ENCODE results near the gene CDKN3.

CDKN3 gene

DNA sequence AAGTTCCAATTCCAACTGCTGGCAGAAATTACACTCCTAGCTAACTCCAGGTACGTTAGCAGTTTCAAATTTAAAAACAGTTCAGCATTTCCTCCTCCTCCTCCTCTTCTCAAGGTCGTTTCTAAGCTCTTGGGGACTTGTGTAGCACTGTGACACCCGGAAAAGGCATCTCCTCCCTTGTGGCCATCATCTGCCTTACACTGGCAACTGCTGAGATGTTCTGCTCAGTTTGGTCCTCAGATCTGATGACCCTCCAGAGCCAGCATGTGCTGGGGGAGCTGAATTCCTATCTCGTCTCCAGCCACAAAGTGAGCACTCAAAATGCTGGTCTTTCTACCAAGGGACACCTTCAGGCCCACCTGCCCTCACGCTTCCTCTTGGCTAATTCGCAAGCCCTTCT is 43.5 kb upstream of the CDKN3 start:
- no peak for DNase-seq (ENCODE audit: low read depth)
- TF ChIP-seq CTCF (IDR thresholded peaks at IDR 0.05; ENCODE audit: low read depth, low read length, missing control alignments) = no peak
- no peak overlapping the region for H3K4me3 ChIP-seq (ENCODE audit: low read depth, low read length)

DNA sequence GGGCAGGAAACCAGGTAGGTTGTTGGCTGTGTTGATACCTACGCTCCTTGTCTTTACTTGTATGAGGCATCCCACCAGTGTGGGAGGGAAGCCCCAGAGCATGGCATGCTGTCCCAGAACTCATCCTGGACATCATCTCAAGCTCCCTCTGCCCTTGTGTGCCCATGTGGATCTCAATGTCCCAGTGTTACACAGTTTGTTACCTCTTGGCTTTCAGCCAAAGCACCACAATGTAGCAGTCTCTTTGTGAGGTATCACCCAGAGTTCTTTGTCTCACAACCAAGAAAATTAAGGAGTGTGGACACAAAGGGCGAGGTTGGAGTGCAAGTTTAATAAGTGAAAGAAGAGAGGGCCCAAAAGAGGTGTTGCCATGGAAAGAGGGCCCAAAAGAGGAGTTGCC is 43.1 kb upstream of the CDKN3 start:
- DNase-seq (ENCODE audit: low read depth) = no peak
- TF ChIP-seq CTCF (IDR thresholded peaks at IDR 0.05; ENCODE audit: low read depth, low read length, missing control alignments) = no peak
- H3K4me3 ChIP-seq (ENCODE audit: low read depth, low read length) = no peak overlapping the region

- no peak for DNase-seq (ENCODE audit: low read depth)
- no peak for TF ChIP-seq CTCF (IDR thresholded peaks at IDR 0.05; ENCODE audit: low read depth, low read length, missing control alignments)
- no peak overlapping the region for H3K4me3 ChIP-seq (ENCODE audit: low read depth, low read length)
Observed at GRCh38 chr14:54354096-54354495, 42.7 kb upstream of the CDKN3 start.

DNA sequence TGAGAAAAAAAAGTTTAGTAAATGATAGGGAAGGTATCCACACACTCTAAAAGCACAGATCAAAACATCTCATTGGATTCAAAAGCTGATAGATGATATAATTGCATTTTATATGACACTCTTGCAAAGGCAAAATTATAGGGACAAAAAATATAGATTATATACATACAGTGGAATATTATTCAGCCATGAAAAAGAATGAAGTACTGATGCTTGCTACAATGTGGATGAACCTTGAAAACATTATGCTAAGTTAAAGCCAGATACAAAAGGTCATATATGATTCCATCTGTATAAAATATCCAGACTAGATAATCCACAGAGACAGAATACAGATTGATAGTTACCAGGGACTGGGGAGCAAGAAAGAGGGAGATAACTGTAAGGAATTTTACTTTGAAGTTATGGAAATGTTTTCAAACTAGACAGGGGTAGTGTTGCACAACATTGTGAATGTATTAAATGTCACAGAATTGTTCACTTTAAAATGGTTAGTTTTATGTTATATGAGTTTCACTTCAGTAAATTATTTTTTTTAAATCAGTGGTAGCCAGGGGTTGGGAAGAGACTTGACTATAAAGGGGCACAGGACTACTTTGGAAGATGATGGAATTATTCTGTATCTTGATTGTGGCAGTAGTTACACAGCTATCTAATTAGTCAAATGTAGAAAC is 41.7 kb upstream of the CDKN3 start:
- DNase-seq (ENCODE audit: low read depth) = no peak
- no peak overlapping the region for H3K4me3 ChIP-seq (ENCODE audit: low read depth, low read length)
- no peak for TF ChIP-seq CTCF (IDR thresholded peaks at IDR 0.05; ENCODE audit: low read depth, low read length, missing control alignments)

DNA sequence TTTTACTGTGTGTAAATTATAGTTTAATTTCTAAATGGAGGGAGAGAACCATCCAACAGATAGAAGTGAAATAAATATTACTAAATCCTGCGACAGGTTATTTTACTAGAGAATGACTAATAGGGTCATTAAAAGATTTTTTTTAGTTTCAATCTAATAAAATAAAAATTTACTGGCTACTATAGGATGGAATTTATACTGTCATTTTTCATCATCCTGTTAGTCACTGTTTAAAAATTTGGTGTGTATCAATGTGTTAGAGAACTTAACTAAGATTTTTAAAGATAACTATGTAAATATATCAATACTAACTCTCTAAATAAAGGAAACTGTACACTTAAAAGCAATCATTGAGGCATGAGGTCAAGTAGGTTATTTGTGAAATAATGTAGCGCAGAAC is 41.1 kb upstream of the CDKN3 start:
- no peak for DNase-seq (ENCODE audit: low read depth)
- TF ChIP-seq CTCF (IDR thresholded peaks at IDR 0.05; ENCODE audit: low read depth, low read length, missing control alignments) = no peak
- H3K4me3 ChIP-seq (ENCODE audit: low read depth, low read length) = no peak overlapping the region

DNA sequence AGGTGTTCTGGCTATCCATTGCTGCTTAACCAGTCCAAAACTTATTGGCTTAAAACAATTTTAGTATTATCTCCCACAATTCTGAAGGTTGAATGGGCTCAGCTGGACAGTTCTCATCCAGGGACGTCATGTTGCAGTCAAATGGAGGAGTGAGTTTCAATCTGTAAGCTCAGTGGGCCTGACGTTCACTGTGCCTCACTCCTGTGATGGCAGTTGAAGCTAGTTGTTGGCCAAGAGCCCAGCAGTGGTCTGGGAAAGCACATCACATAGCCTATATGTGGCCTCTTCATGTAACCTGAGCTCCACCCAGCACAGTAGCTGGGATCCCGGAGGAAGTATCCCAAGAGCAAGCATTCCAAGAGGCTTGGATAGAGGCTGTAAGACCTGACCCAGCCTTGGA is 40.6 kb upstream of the CDKN3 start:
- no peak overlapping the region for H3K4me3 ChIP-seq (ENCODE audit: low read depth, low read length)
- no peak for DNase-seq (ENCODE audit: low read depth)
- TF ChIP-seq CTCF (IDR thresholded peaks at IDR 0.05; ENCODE audit: low read depth, low read length, missing control alignments) = no peak

DNA sequence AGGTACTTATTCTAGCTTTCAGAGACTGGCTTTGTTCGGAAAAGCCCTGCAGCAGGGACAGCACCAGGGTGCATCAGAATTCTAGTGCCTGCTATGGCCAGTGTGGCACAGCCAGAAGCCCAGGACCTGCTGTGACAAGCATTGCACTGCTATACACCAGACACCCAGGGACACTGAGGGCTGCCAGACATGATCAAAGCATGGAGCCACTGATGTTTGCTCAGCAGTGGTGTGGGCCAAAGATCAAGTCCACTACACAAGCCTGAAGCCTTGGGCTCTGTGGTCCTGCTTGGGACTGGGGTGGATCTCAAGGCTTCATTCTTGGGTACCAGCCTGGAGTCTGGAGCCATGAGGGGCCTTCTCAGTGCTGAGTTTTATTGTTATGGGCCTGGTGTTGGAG is 36.1 kb upstream of the CDKN3 start:
- no peak for TF ChIP-seq CTCF (IDR thresholded peaks at IDR 0.05; ENCODE audit: low read depth, low read length, missing control alignments)
- DNase-seq (ENCODE audit: low read depth) = no peak
- H3K4me3 ChIP-seq (ENCODE audit: low read depth, low read length) = no peak overlapping the region

Measured in GM12864 (cell line).